Psoas muscle (tissue), 8 donors: ENCODE data around the gene IRX5. TPM values are rescaled to one million over a fixed set of nuclear protein-coding genes. Genes with fewer than 3 reads are reported as not detected.

Experiments
- ATAC-seq, 4 donors: fragments of 200-7000 bp; cut with Tn5 transposase; one replicate each; pipeline ENCODE4 v1.9.1; 2020; ENCODE audit warnings: moderate library complexity in 3 of 4, mild to moderate bottlenecking in 2 of 4
- DNase-seq, 2 donors: peaks; one replicate each; pipeline ENCODE4 v3.0.0-alpha.2; 2020
- H3K27ac ChIP-seq: fragments of 200-600 bp; one replicate; pipeline ENCODE4 v1.8.0; 2022
- H3K27me3 ChIP-seq, 3 donors: fragments of 200-600 bp in 1 of 3; one replicate each; pipeline versions ENCODE4 v1.6.1 to v1.8.0; 2013 to 2022; ENCODE audit warnings: low read length in 2 of 3, mild to moderate bottlenecking in 2 of 3, moderate library complexity in 1 of 3; ENCODE audit not compliant: insufficient read depth in 3 of 3
- H3K36me3 ChIP-seq, 2 donors: fragments of 200-600 bp in 1 of 2; one replicate each; pipeline versions ENCODE4 v1.6.1 to v1.8.0; 2013 to 2022; ENCODE audit warnings: low read depth in 1 of 2, mild to moderate bottlenecking in 1 of 2, moderate library complexity in 1 of 2; ENCODE audit not compliant: insufficient read depth in 1 of 2
- H3K4me1 ChIP-seq: fragments of 200-600 bp; one replicate; pipeline ENCODE4 v1.8.0; 2022
- H3K4me3 ChIP-seq: fragments of 200-600 bp; one replicate; pipeline ENCODE4 v1.8.0; 2022; ENCODE audit warnings: mild to moderate bottlenecking
- H3K9me3 ChIP-seq: fragments of 200-600 bp; one replicate; pipeline ENCODE4 v1.8.0; 2022
- WGBS, 3 donors: extraction: QIAGEN DNeasy Blood & Tissue Kit; methylation state at CpG; one replicate each; pipeline versions ENCODE4 v1.1.6 to v1.1.7; 2013; 5-methylcytosine and 5-hydroxymethylcytosine counted together
- intact Hi-C, 2 donors: fragments of 100-400 bp; cut with DNase I; formaldehyde crosslinking; loops; one replicate each; pipeline versions ENCODE4 v1.11.0 to v1.14.2; 2022
- polyA plus RNA-seq, 3 donors: library from polyadenylated mRNA; stranded (reverse); fragments of 200-250 nt; gene quantifications; one replicate each; pipeline ENCODE4 v1.2.3, GENCODE V29; 2013
- total RNA-seq, 4 donors: library from RNA; stranded (reverse); fragmentation: NEBNext Ultra II Directional in 2 of 4; extraction: Animal tissue kit (Norgen Biotek cat#: 25700) in 2 of 4; gene quantifications; one replicate each; pipeline versions ENCODE4 v1.2.1 to v1.2.4, GENCODE V29; 2021 to 2023
- TF ChIP-seq, protein P1 (sequence below): fragments of 200-600 bp; IDR thresholded peaks from one replicate; pipeline ENCODE4 v1.8.0; 2022; ENCODE audit warnings: antibody characterized with exemption
- donor health status: healthy with polysubstance abuse.
- donor health status: DM: no; HTN: no; CAD: no; lungs with moderate emphysema.
- donor health status: Bipolar disorder and iron deficiency.
- donor health status: healthy.
- donor health status: DM: yes; HTN: yes; CAD: no.
- donor health status: DM: no; HTN: no; CAD: no.
- donor health status: DM: no; HTN: no; CAD: no.
- donor health status: DM: yes; HTN: yes; CAD: no.

IRX5 gene
- total and polyA plus RNA-seq, 7 donors: 0.56 to 13.0 (median 5.9) TPM

DNA sequence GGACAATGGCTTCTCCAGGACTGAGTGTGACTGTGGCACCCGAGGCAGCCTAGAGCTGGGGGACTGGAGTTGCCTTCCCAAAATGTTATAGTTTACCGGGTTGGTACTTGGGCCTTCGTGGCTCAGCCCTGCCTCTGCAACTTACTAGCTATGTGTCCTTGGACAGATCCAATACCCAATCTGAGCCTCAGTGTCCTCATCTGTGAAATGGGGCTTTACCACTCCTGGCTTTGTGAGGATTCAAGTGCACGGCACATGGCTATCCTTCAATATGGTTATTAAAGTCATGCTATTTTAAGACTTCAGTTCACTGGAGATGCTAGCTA lies 9.6 kb downstream of the IRX5 start:
- no peak overlapping the region for H3K27ac ChIP-seq
- intact Hi-C loops: no loop called here

DNA sequence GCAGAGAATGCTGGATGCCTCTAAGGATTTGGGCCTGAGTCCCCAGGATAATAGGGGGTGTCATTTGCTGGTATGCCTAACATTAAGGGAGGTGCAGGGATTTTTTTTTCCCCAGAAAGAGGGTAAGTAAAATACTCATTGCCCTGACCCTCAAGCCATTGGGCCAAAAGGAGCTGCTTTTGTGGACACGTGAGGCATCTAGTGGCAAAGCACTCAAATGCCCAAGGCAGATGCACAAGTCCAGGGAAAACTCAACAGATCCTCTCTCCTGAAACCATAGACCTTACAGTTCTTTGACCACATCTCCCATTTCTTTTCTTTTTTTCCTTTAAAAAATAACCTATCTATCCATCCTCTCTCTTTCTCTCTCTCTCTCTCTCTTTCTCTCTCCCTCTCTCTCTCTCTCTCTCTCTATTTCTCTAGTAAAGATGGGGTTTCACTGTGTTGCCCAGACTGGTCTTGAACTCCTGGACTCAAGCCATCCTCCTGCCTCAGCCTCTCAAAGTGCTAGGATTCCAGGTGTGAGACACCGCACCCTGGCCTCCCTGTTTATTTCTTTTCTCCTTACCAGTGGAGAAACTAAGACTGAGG lies 11.8 kb downstream of the IRX5 start:
- Histone ChIP-seq H3K27ac (no peak overlapping the region), H3K27me3 (peaks cover 0 to 5% (median 0%) of the 10 kb centered on the region in 3 donors), H3K4me3 (no peak overlapping the region), H3K9me3 (no peaks in the 10 kb centered on the region), H3K4me1 (peaks cover 4% of the 10 kb centered on the region), H3K36me3 (no peaks in the 10 kb centered on the region)
- DNase-seq (no peak), ATAC-seq (no peak)
- TF ChIP-seq, protein P1, sequence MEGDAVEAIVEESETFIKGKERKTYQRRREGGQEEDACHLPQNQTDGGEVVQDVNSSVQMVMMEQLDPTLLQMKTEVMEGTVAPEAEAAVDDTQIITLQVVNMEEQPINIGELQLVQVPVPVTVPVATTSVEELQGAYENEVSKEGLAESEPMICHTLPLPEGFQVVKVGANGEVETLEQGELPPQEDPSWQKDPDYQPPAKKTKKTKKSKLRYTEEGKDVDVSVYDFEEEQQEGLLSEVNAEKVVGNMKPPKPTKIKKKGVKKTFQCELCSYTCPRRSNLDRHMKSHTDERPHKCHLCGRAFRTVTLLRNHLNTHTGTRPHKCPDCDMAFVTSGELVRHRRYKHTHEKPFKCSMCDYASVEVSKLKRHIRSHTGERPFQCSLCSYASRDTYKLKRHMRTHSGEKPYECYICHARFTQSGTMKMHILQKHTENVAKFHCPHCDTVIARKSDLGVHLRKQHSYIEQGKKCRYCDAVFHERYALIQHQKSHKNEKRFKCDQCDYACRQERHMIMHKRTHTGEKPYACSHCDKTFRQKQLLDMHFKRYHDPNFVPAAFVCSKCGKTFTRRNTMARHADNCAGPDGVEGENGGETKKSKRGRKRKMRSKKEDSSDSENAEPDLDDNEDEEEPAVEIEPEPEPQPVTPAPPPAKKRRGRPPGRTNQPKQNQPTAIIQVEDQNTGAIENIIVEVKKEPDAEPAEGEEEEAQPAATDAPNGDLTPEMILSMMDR: no peak
- 85 to 94% (median 91%) methylated on average over 2 of the region's 2 CpGs for WGBS, 3 donors
- intact Hi-C loops: no loop called here

More for the DNA sequence above, 9.6 kb downstream of the IRX5 start:
- ATAC-seq: no peak
- no peak for DNase-seq
- Histone ChIP-seq H3K9me3 (no peaks in the 10 kb centered on the region), H3K4me1 (peaks cover 6% of the 10 kb centered on the region), H3K27me3 (peaks cover 0 to 19% (median 0%) of the 10 kb centered on the region in 3 donors), H3K4me3 (no peak overlapping the region), H3K36me3 (no peaks in the 10 kb centered on the region)
- TF ChIP-seq, protein P1: no peak
- 57 to 74% (median 60%) methylated on average over 4 of the region's 4 CpGs for WGBS, 3 donors

DNA sequence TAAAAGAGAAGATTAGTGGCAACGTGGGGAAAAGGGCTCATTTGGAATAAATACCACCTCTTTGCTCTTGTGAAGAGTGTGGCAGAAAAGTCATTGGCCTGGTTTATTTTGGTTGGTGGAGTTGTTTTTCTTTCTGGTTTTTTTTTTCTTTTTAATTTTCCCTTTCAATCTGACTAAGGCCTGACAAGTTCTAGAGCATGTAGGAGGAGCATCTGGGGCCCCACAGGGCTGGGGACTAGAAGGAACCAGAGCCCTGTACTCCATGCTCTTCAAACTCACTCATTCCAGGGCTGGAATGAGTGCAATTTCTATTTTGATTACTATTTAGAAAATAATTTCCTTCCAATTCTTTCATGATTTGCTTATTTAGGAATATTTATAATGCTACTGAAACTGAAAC lies 13.3 kb downstream of the IRX5 start:
- no peak overlapping the region for H3K4me3 ChIP-seq
- ATAC-seq (no peak), DNase-seq (no peak)
- intact Hi-C loops: no loop called here
- H3K4me1 ChIP-seq: no peaks in the 10 kb centered on the region
- no peaks in the 10 kb centered on the region for H3K9me3 ChIP-seq
- no peaks in the 10 kb centered on the region for H3K36me3 ChIP-seq
- H3K27me3 ChIP-seq: peaks cover 0 to 5% (median 0%) of the 10 kb centered on the region in 3 donors
- 59 to 74% (median 69%) methylated on average over 1 of the region's 1 CpG for WGBS, 3 donors
- H3K27ac ChIP-seq: no peak overlapping the region
- TF ChIP-seq, protein P1: no peak

DNA sequence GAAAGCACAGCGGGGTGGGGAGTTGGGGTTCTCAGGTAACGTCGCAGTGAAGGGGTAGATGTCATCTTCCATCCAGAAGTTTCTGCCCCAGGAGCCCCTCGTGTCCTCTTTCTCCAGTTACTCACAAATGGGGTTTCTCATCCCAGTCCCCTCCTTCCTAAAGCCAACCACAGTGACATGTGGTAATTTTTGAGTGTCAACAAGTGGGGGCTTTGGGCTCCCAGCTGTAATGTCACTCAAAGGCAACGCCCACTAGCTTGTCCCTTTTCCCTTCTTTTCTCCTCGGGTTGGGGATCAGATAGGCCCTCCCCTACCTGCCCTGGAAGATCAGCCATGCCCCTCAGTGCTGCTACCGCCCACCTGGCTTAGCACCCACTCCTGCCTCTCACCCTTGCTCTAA lies 14.4 kb downstream of the IRX5 start:
- H3K4me1 ChIP-seq: no peaks in the 10 kb centered on the region
- intact Hi-C loops: no loop called here
- WGBS, 3 donors: 76 to 81% (median 76%) methylated on average over 7 of the region's 7 CpGs
- H3K36me3 ChIP-seq: no peaks in the 10 kb centered on the region
- DNase-seq (no peak), ATAC-seq (no peak)
- no peak overlapping the region for H3K27ac ChIP-seq
- no peaks in the 10 kb centered on the region for H3K9me3 ChIP-seq
- TF ChIP-seq, protein P1: no peak
- no peak overlapping the region for H3K4me3 ChIP-seq
- peaks cover 0 to under 1% (median 0%) of the 10 kb centered on the region in 3 donors for H3K27me3 ChIP-seq

DNA sequence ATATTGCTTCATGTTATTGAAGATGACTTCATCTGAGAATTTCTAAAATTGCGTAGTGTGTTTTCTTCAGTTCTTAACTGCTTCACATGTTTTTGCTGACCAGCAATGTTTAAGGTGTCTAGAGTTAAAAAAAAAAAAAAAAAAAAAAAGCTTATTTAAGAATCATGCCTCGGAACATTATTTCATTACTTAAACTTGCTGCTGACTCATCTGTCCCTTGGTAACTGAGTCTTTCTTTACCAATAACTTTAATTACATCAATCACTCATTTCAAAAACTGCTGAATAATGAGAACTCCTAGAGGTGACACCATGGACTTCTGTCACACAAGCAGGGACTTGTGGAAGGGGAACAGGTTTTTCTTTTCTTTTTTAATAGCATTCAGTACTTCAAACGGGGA lies 16.2 kb downstream of the IRX5 start:
- DNase-seq (no peak), ATAC-seq (no peak)
- Histone ChIP-seq H3K4me1 (no peaks in the 10 kb centered on the region), H3K4me3 (no peak overlapping the region), H3K27ac (no peak overlapping the region), H3K27me3 (no peaks in the 10 kb centered on the region), H3K36me3 (no peaks in the 10 kb centered on the region), H3K9me3 (no peaks in the 10 kb centered on the region)
- intact Hi-C loops: no loop called here
- TF ChIP-seq, protein P1: no peak
- WGBS, 3 donors: 69 to 77% (median 73%) methylated on average over 3 of the region's 3 CpGs
